ENCODE results near the gene RUFY1.

DNA sequence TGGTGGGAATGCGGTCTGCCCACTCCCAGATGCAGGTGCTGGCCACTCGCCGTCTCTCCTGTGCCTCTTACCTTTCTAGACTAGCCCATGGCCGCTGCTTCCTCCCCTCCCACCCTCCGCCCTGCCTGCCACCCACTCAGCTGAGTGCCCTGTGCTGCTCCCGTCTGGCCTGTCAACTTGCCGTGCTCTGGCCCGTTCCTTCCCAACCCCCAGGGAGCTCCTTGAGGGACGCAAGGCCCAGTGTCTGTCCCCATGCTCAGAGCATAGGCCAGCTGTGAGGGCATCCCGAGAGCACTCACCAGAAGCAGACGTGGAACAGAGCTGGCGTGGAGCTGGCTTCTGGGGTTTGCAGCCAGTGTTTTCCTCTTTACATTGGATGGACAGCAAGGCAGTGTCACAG lies 53.0 kb downstream of the RUFY1 start:
- TF ChIP-seq POLR2AphosphoS5 (IDR thresholded peaks at IDR 0.05) (no peak), POLR2A (IDR thresholded peaks at IDR 0.05) (no peak)
- TF ChIP-seq, protein P1, sequence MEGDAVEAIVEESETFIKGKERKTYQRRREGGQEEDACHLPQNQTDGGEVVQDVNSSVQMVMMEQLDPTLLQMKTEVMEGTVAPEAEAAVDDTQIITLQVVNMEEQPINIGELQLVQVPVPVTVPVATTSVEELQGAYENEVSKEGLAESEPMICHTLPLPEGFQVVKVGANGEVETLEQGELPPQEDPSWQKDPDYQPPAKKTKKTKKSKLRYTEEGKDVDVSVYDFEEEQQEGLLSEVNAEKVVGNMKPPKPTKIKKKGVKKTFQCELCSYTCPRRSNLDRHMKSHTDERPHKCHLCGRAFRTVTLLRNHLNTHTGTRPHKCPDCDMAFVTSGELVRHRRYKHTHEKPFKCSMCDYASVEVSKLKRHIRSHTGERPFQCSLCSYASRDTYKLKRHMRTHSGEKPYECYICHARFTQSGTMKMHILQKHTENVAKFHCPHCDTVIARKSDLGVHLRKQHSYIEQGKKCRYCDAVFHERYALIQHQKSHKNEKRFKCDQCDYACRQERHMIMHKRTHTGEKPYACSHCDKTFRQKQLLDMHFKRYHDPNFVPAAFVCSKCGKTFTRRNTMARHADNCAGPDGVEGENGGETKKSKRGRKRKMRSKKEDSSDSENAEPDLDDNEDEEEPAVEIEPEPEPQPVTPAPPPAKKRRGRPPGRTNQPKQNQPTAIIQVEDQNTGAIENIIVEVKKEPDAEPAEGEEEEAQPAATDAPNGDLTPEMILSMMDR (IDR thresholded peaks at IDR 0.05) = no peak

All from prostate gland (tissue), 2 donors.